Measurements from ENCODE around the gene NAP1L1.
"Not testable (repeated sequence)": the region's sequence is repeated elsewhere in the genome, so short reads cannot be mapped to it uniquely, and the experiment has no call there.

NAP1L1 gene

GRCh38 chr12:75996861-75997447 lies 87.5 kb downstream of the NAP1L1 start:
- TF ChIP-seq ZFX (IDR thresholded peaks at IDR 0.05): no peak
- TF ChIP-seq CTCF (conservative IDR thresholded peaks at IDR 0.05): no peak
- no peak overlapping the region for H3K27ac ChIP-seq

GRCh38 chr12:75995691-75996090 lies 88.8 kb downstream of the NAP1L1 start:
- H3K27ac ChIP-seq: no peak overlapping the region
- TF ChIP-seq CTCF (conservative IDR thresholded peaks at IDR 0.05): no peak
- TF ChIP-seq ZFX (IDR thresholded peaks at IDR 0.05): no peak

- no peak overlapping the region for H3K27ac ChIP-seq
- no peak for TF ChIP-seq CTCF (conservative IDR thresholded peaks at IDR 0.05)
- TF ChIP-seq ZFX (IDR thresholded peaks at IDR 0.05): no peak
Measured at GRCh38 chr12:75994069-75994740, 90.3 kb downstream of the NAP1L1 start.

GRCh38 chr12:75991753-75992152 lies 92.7 kb downstream of the NAP1L1 start:
- no peak overlapping the region for H3K27ac ChIP-seq
- TF ChIP-seq CTCF (conservative IDR thresholded peaks at IDR 0.05) (no peak), ZFX (IDR thresholded peaks at IDR 0.05) (no peak)

GRCh38 chr12:75990189-75990912 lies 94.1 kb downstream of the NAP1L1 start:
- no peak overlapping the region for H3K27ac ChIP-seq
- TF ChIP-seq ZFX (IDR thresholded peaks at IDR 0.05) (no peak), CTCF (conservative IDR thresholded peaks at IDR 0.05) (no peak)

- H3K27ac ChIP-seq: not testable (repeated sequence)
Measured at GRCh38 chr12:75987709-75988108, 96.8 kb downstream of the NAP1L1 start.

Measured in C4-2B (cell line).